GM20431 (cell line): ENCODE data around the gene KCNJ1.

Experiments
- in situ Hi-C: fragments of 300-500 bp; cut with MseI, MboI; formaldehyde crosslinking; loops from one replicate; pipeline ENCODE4 v1.15.0; 2020; ENCODE audit warnings: low sequenced_read_pairs; ENCODE audit not compliant: unreplicated experiment

Gene KCNJ1

GRCh38 chr11:128902515-128903066, 35.5 kb upstream of the KCNJ1 start:
- in situ Hi-C loops = no loop called here

GRCh38 chr11:128901653-128902514, 34.8 kb upstream of the KCNJ1 start:
- in situ Hi-C loops = no loop called here

- in situ Hi-C loops = no loop called here
These were observed 33.4 kb upstream of the KCNJ1 start for GRCh38 chr11:128900468-128900867.

- in situ Hi-C loops = no loop called here
These were observed 31.7 kb upstream of the KCNJ1 start for GRCh38 chr11:128898580-128899344.

- in situ Hi-C loops = no loop called here
These were observed 30.7 kb upstream of the KCNJ1 start for GRCh38 chr11:128897826-128898225.

GRCh38 chr11:128896356-128896755, 29.3 kb upstream of the KCNJ1 start:
- in situ Hi-C loops = no loop called here

GRCh38 chr11:128895526-128895925, 28.4 kb upstream of the KCNJ1 start:
- in situ Hi-C loops = no loop called here

GRCh38 chr11:128894685-128895084, 27.6 kb upstream of the KCNJ1 start:
- in situ Hi-C loops = no loop called here

- in situ Hi-C loops = no loop called here
These were observed 27.2 kb upstream of the KCNJ1 start for GRCh38 chr11:128894286-128894681.

- in situ Hi-C loops = no loop called here
These were observed 26.6 kb upstream of the KCNJ1 start for GRCh38 chr11:128893578-128894285.

- in situ Hi-C loops = no loop called here
These were observed 25.9 kb upstream of the KCNJ1 start for GRCh38 chr11:128892866-128893565.

GRCh38 chr11:128891913-128892398, 24.9 kb upstream of the KCNJ1 start:
- in situ Hi-C loops = no loop called here

- in situ Hi-C loops = no loop called here
These were observed 23.7 kb upstream of the KCNJ1 start, which contains the start of gene KCNJ5 for GRCh38 chr11:128890543-128891368. Gene KCNJ5, plus strand, starts transcription at chr11:128891356. Its CDS starts 19,918 bp downstream, at chr11:128911274.

GRCh38 chr11:128890216-128890542, 23.1 kb upstream of the KCNJ1 start:
- in situ Hi-C loops = no loop called here

GRCh38 chr11:128889657-128890213, 22.6 kb upstream of the KCNJ1 start:
- in situ Hi-C loops = loop anchor here (5.0 kb wide), 1 partner anchor 63 kb away; no protein-coding TSS in a partner anchor

GRCh38 chr11:128888034-128888985, 21.2 kb upstream of the KCNJ1 start:
- in situ Hi-C loops = loop anchor here (5.0 kb wide), 1 partner anchor 64 kb away; no protein-coding TSS in a partner anchor
